Measurements from ENCODE around the gene EEIG1. TPM values are rescaled to one million over a fixed set of nuclear protein-coding genes. Genes with fewer than 3 reads are reported as not detected.

Gene EEIG1
- total RNA-seq, 1 experiment from 2014 or later, result 52.3 TPM

DNA sequence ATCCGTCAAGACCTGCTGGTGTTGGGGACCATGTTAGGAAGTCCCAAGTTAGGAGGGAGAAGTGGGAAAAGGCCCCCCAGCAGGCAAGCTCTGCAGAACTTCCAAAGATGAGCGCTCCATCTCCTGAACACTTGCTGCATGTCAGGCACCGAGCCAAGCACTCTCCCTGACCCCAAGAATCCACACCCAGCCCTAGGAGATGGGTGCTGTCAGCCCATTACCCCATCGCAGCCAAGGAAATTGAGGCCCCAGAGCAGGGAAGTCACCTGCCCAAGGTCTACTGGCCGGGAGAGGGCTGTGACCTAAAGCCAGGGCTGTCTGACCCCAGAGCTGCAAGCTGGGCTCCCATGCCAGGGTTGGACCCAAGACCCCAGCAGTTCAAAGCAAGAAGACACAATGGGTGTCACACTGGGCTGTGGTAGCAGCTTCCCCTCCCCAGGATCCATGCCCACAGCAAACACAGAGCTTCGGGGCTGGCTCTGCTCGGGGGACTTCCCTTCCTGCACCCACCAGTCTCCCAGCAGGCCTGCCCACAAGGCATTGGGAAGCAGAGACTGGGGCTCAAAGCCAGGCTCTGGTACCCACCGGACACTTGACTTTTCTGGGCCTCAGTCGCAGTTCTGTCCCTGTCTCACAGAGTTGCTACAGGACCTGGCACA lies 13.5 kb downstream of the EEIG1 start:
- no peak overlapping the region; the same call in 1 of the 2 replicates for H3K14ac ChIP-seq (ENCODE audit: insufficient read depth, low read length)
- no peak overlapping the region for H3K4me2 ChIP-seq (ENCODE audit: insufficient read depth, insufficient read length, low read length)
- H3K4me1 ChIP-seq (ENCODE audit: insufficient read depth, low read length), result peaks cover 5% of the 10 kb centered on the region; the same call in 1 of the 2 replicates
- no peaks in the 10 kb centered on the region for H3K23me2 ChIP-seq (ENCODE audit: insufficient read length, low read depth, low read length, poor library complexity, severe bottlenecking)
- no peak overlapping the region for H2BK20ac ChIP-seq (ENCODE audit: low read depth, low read length, poor library complexity, severe bottlenecking)
- WGBS (ENCODE audit: extremely low coverage, insufficient read length, low lambda C conversion rate), result no CpG with 5 or more reads among the region's 9 CpGs
- H3K79me2 ChIP-seq (ENCODE audit: insufficient read depth, low read length), result peaks cover 23% of the 10 kb centered on the region; the same call in 1 of the 2 replicates
- Mint-ChIP-seq H3K27ac (peak overlapping the region in 2 of 3 experiments; percentile 34 to 82; a peak in 2 of 7 replicates), H3K4me3 (no peak overlapping the region), H3K9me3 (no peaks in the 10 kb centered on the region; a peak in 1 of 5 replicates), H3K4me1 (peaks cover 66 to 85% of the 10 kb centered on the region in 2 experiments), H3K27me3 (ENCODE audit: low read depth) (no peaks in the 10 kb centered on the region), H3K36me3 (ENCODE audit: insufficient read depth in 1 of 3, low read depth in 3 of 3) (peaks cover 0 to 7% (median 0%) of the 10 kb centered on the region in 3 experiments; a peak in 2 of 7 replicates)
- no peaks in the 10 kb centered on the region for H3K27me3 ChIP-seq (ENCODE audit: insufficient read depth, low read length)
- no peaks in the 10 kb centered on the region for H3K9me3 ChIP-seq (ENCODE audit: control insufficient read depth, low read depth, low read length)
- peaks cover 2% of the 10 kb centered on the region for H4K20me1 ChIP-seq (ENCODE audit: control insufficient read depth, insufficient read depth, insufficient read length)
- no peak for TF ChIP-seq CTCF (conservative IDR thresholded peaks at IDR 0.05)
- no peak overlapping the region for H2AFZ ChIP-seq (ENCODE audit: low read length)
- no peak overlapping the region for H4K8ac ChIP-seq (replicated peaks; ENCODE audit: insufficient read length, low read depth, low read length)
- H2AK5ac ChIP-seq (ENCODE audit: insufficient read length, low read length), result no peak overlapping the region
- H4K5ac ChIP-seq (ENCODE audit: insufficient read length, low read depth, low read length), result no peak overlapping the region
- no peak overlapping the region for H3K9ac ChIP-seq (ENCODE audit: extremely low read depth, insufficient read length, low read length)
- H3K56ac ChIP-seq (ENCODE audit: insufficient read length, low read depth, low read length), result no peak overlapping the region
- H2BK5ac ChIP-seq (ENCODE audit: insufficient read length, low read length), result no peak overlapping the region
- no peak overlapping the region for H2BK12ac ChIP-seq (ENCODE audit: insufficient read length, low read depth, low read length)
- H3K4ac ChIP-seq (ENCODE audit: low read depth, low read length), result no peak overlapping the region
- no peak overlapping the region for H3T11ph ChIP-seq (ENCODE audit: low read length)
- no peak overlapping the region for H3K18ac ChIP-seq (ENCODE audit: insufficient read length, low read depth, low read length)
- H3K27ac ChIP-seq (ENCODE audit: insufficient read length, low read depth, low read length), result no peak overlapping the region
- no peak overlapping the region for H2BK15ac ChIP-seq (ENCODE audit: low read depth, low read length)
- H3K23ac ChIP-seq (ENCODE audit: insufficient read length, low read depth, low read length), result no peak overlapping the region
- H4K91ac ChIP-seq (ENCODE audit: insufficient read length, low read depth, low read length), result no peak overlapping the region
- H2BK120ac ChIP-seq (ENCODE audit: low read depth, low read length, poor library complexity, severe bottlenecking), result no peak overlapping the region
- DNase-seq, result no peak
- H3K79me1 ChIP-seq (ENCODE audit: insufficient read depth, low read depth, low read length, poor library complexity, severe bottlenecking), result peaks cover 5% of the 10 kb centered on the region

All from H9 (cell line).